LNCAP (cell line): ENCODE measurements around the gene UNK.

ENCODE experiments used
- TF ChIP-seq, protein P1 (sequence below): fragments of 450-650 bp; IDR thresholded peaks from 2 replicates; pipeline ENCODE4 v1.5.1; 2017; ENCODE audit warnings: mild to moderate bottlenecking

UNK gene

DNA sequence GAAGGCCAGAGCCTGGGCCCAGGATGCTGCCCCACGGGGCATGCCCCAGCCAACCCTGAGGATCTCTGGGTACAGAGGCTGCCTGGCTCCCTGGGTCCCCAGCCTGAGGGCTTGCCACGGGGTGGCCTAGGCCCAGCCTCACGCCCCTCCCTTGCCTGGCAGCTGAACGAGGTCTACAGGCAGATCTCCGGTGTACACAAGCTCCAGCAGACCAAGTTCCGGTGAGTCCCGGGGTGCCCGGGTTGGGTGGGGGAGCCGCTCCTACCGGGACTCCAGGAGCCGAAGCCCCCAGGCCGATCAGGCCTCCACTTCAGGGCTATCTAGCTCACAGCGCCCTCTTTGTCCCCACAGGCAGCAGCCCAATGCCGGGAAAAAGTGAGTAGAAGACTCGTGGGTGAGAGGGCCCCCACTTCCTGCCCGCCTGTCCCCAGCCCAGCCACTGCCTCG, 44.0 kb upstream of the UNK start:
- TF ChIP-seq, protein P1, sequence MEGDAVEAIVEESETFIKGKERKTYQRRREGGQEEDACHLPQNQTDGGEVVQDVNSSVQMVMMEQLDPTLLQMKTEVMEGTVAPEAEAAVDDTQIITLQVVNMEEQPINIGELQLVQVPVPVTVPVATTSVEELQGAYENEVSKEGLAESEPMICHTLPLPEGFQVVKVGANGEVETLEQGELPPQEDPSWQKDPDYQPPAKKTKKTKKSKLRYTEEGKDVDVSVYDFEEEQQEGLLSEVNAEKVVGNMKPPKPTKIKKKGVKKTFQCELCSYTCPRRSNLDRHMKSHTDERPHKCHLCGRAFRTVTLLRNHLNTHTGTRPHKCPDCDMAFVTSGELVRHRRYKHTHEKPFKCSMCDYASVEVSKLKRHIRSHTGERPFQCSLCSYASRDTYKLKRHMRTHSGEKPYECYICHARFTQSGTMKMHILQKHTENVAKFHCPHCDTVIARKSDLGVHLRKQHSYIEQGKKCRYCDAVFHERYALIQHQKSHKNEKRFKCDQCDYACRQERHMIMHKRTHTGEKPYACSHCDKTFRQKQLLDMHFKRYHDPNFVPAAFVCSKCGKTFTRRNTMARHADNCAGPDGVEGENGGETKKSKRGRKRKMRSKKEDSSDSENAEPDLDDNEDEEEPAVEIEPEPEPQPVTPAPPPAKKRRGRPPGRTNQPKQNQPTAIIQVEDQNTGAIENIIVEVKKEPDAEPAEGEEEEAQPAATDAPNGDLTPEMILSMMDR, result no peak

DNA sequence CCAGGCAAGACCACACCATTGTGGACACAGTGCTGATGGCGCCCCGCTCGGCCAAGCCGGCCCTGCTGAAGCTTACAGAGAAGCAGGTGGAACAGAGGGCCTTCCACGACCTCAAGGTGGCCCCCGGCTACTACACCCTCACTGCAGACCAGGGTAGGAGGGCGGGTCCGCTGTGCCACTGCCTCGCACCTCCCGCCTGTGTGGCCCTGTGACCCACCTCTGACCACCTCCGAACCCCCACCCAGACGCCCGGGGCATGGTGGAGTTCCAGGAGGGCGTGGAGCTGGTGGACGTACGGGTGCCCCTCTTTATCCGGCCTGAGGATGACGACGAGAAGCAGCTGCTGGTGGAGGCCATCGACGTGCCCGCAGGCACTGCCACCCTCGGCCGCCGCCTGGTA, 42.3 kb upstream of the UNK start:
- TF ChIP-seq, protein P1, result no peak

GRCh38 chr17:75743625-75744206, 40.9 kb upstream of the UNK start:
- TF ChIP-seq, protein P1, result no peak

DNA sequence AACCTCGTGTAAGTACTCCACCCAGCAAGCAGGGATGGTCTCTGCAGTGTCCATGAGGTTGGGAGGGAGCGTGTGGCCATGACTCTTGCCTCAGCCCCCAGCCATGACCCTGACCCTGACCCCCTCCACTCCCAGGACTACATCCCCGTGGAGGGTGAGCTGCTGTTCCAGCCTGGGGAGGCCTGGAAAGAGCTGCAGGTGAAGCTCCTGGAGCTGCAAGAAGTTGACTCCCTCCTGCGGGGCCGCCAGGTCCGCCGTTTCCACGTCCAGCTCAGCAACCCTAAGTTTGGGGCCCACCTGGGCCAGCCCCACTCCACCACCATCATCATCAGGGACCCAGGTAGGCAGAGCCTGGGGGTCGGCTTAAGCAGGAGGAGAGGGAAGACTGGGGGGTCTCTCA, 35.9 kb upstream of the UNK start:
- TF ChIP-seq, protein P1, result no peak

- TF ChIP-seq, protein P1, result peak; percentile 89
Measured at GRCh38 chr17:75749545-75750389, 34.8 kb upstream of the UNK start.

DNA sequence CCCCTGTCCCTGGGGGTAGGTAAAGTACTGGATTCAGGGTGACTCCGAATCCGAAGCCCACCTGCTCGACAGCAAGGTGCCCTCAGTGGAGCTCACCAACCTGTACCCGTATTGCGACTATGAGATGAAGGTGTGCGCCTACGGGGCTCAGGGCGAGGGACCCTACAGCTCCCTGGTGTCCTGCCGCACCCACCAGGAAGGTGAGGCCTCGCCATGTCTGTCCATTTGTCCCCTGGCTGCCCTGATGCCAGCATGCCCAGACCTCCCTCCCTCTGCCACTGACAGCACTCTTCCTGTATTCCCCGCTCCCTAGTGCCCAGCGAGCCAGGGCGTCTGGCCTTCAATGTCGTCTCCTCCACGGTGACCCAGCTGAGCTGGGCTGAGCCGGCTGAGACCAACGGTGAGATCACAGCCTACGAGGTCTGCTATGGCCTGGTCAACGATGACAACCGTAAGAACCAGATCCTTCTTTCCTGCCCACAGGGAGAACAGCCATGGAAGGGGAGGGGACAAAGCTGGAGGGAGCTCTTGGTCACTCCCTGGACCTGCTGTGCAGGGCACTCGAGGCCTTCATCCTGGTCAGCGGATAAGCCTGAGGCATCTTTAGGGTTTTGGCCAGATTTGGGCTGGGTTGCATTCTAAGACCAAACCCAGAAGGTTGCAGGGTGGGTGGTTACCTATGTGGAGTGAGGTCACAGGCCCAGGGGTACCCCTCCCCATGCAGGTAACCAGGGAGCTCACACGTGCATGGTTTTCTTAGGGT, 33.8 kb upstream of the UNK start:
- TF ChIP-seq, protein P1, result no peak

DNA sequence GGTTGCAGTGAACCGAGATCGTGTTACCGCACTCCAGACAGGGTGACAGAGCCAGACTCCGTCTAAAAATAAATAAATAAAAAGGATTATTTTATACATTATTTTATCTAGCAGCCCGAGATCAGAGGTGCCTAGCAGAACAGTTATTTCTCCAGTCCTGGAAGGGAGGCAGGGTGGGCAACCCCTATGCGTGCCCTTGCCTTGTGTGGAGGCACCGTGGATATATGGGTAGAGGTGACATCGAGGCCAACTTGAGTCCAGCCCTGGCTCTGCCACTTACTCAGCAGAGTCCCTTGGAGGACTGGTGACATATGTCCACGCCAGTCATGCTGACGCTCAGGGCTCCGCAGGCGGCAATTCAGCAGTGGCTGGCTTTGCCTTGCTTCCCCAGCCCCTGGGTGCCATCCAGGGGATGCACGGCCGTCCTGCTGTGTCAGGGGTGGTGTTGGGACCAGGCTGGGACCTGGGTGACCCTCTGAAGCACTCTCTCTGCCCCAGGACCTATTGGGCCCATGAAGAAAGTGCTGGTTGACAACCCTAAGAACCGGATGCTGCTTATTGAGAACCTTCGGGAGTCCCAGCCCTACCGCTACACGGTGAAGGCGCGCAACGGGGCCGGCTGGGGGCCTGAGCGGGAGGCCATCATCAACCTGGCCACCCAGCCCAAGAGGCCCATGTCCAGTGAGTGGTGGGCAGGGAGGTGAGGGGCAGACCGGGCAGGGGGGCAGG, 32.8 kb upstream of the UNK start:
- TF ChIP-seq, protein P1, result no peak
